ENCODE measurements around the gene PIGQ. TPM values are rescaled to one million over a fixed set of nuclear protein-coding genes. Genes with fewer than 3 reads are reported as not detected.

The PIGQ gene
- total and polyA plus RNA-seq, 2 of the 8 experiments (the other 6 are each of a cell fraction or from before 2014, with no cell fraction given), result 36.0 to 49.2 TPM

DNA sequence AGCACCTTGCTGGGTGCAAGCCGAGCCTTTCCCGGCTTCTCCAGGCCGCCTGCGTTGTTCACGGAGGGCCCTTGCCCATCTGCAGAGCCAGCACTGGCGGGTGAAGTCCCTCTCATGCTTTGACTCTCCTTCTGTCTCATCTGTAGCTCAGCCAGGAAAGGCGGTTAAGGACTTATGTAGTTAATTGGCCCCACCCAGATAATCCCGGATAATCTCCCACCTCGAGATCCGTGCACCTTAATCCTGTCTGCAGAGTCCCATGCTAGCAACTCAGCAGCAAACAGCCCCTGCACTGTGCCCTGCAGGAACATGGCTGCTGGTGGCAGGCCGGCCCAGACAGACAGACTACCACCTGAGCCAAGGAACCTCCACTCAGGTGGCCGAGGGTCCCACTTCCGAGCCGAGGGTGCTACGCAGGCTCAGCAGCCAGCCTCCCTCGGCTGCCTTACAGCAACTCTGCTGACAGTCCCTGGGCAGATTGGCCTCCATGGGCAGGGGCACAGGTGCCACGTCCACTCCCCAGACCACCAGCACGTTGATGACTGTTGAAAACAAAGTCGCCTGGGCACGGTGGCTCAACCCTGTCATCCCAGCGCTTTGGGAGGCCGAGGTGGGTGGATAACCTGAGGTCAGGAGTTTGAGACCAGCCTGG lies 37.0 kb downstream of the PIGQ start:
- Histone ChIP-seq H3K23me2 (ENCODE audit: low read depth, low read length) (no peaks in the 10 kb centered on the region), H4K91ac (replicated peaks; ENCODE audit: insufficient read length, low read length) (no peak overlapping the region), H4K5ac (ENCODE audit: insufficient read length, low read depth, low read length) (no peak overlapping the region), H3K56ac (replicated peaks; ENCODE audit: insufficient read length, low read depth, low read length) (no peak overlapping the region), H3K4me1 (replicated peaks in 1 of 4; ENCODE audit: control insufficient read depth in 3 of 4, insufficient read depth in 4 of 4, low read length in 3 of 4) (no peaks in the 10 kb centered on the region; a peak in 1 of 7 replicates), H2BK20ac (ENCODE audit: low read length) (no peak overlapping the region), H4K8ac (ENCODE audit: extremely low read depth, insufficient read depth, low read length) (no peak overlapping the region; the same call in 1 of the 2 replicates), H3K9me3 (ENCODE audit: insufficient read depth in 2 of 2, low read depth in 1 of 2, low read length in 1 of 2) (peaks cover 7 to 9% of the 10 kb centered on the region in 2 experiments; a peak in 3 of 4 replicates), H3K79me1 (ENCODE audit: low read depth, low read length) (peaks cover 6% of the 10 kb centered on the region), H4K20me1 (replicated peaks in 1 of 2; ENCODE audit: control insufficient read depth in 1 of 2, insufficient read depth in 2 of 2, low read length in 2 of 2) (peaks cover 0 to 9% of the 10 kb centered on the region in 2 experiments), H2BK120ac (replicated peaks; ENCODE audit: low read depth, low read length) (no peak overlapping the region), H3K27me3 (replicated peaks in 1 of 4; ENCODE audit: control insufficient read depth in 3 of 4, extremely low read depth in 1 of 4, insufficient read depth in 3 of 4, low read length in 3 of 4) (no peaks in the 10 kb centered on the region), H3K23ac (ENCODE audit: insufficient read length) (no peak overlapping the region), H2AFZ (ENCODE audit: low read length) (no peak overlapping the region), H3K36me3 (ENCODE audit: control insufficient read depth in 2 of 4, insufficient read depth in 4 of 4, low read length in 3 of 4) (no peaks in the 10 kb centered on the region), H3K4ac (replicated peaks; ENCODE audit: insufficient read length, low read depth, low read length) (no peak overlapping the region), H2BK12ac (ENCODE audit: low read depth, low read length) (no peak overlapping the region), H3K18ac (ENCODE audit: extremely low read depth, low read length) (no peak overlapping the region), H2BK5ac (ENCODE audit: low read depth, low read length) (no peak overlapping the region), H3K4me3 (ENCODE audit: extremely low read depth in 1 of 4, insufficient read depth in 2 of 4, low read depth in 3 of 4, low read length in 4 of 4) (no peak overlapping the region), H3K27ac (ENCODE audit: low read depth, low read length) (no peak overlapping the region), H3K79me2 (ENCODE audit: control insufficient read depth in 1 of 2, insufficient read depth in 2 of 2, low read length in 2 of 2) (peaks cover 2 to 3% of the 10 kb centered on the region in 2 experiments; a peak in 2 of 4 replicates), H3K4me2 (ENCODE audit: insufficient read depth in 1 of 2, low read depth in 2 of 2, low read length in 2 of 2) (no peak overlapping the region), H2AK5ac (ENCODE audit: low read depth, low read length) (no peak overlapping the region), H2BK15ac (ENCODE audit: low read length) (no peak overlapping the region), H3K9ac (replicated peaks in 1 of 4; ENCODE audit: extremely low read depth in 1 of 4, low read depth in 3 of 4, low read length in 3 of 4) (no peak overlapping the region), H3K14ac (ENCODE audit: insufficient read length) (no peak overlapping the region)
- ChIA-PET CTCF (ENCODE audit: partially characterized antibody) (interaction anchor here (1.0 to 5.2 kb wide), 4 partner anchors 11 to 32 kb away, joined by 3 to 29 read pairs (median 5); no protein-coding TSS in a partner anchor), POLR2A (ENCODE audit: partially characterized antibody) (no interaction called here)
- TF ChIP-seq TEAD4 (IDR thresholded peaks at IDR 0.05; ENCODE audit: low read depth, low read length), result no peak
- no peak for TF ChIP-seq HDAC6 (IDR thresholded peaks at IDR 0.05; ENCODE audit: low read depth, low read length)
- TF ChIP-seq EP300 (IDR thresholded peaks at IDR 0.05; ENCODE audit: borderline replicate concordance in 1 of 2, low read depth in 2 of 2, low read length in 2 of 2), result no peak
- no peak for TF ChIP-seq SP2 (IDR thresholded peaks at IDR 0.05; ENCODE audit: low read length)
- no peak for TF ChIP-seq BACH1 (IDR thresholded peaks at IDR 0.05; ENCODE audit: low read length)
- TF ChIP-seq CREB1 (IDR thresholded peaks at IDR 0.05), result no peak
- no peak for TF ChIP-seq TCF12 (IDR thresholded peaks at IDR 0.05; ENCODE audit: low read depth, low read length)
- no peak for TF ChIP-seq KDM5A (IDR thresholded peaks at IDR 0.05; ENCODE audit: low read length)
- TF ChIP-seq TAF7 (optimal IDR thresholded peaks at IDR 0.05; ENCODE audit: borderline replicate concordance, low read depth, low read length), result no peak
- 96% methylated on average over 20 of the region's 22 CpGs; no CpG with 5 or more reads in 1 of the 2 experiments for WGBS, 2 experiments (ENCODE audit: extremely low coverage in 1 of 2, insufficient coverage in 1 of 2, insufficient read length in 1 of 2, insufficient replicate concordance in 2 of 2, low coverage in 1 of 2, low lambda C conversion rate in 2 of 2, missing lambda C conversion rate in 1 of 2)
- DNase-seq (ENCODE audit: low read depth in 1 of 2, low spot score in 2 of 2) (no peak), FAIRE-seq (no peak)

All from H1 (cell line).